HG03520 (cell line): ENCODE measurements around the gene USB1.

Experiments used
- ATAC-seq: cut with Tn5 transposase; IDR thresholded peaks from one replicate; pipeline ENCODE4 v1.9.1; 2021; ENCODE audit warnings: mild to moderate bottlenecking, moderate library complexity; ENCODE audit not compliant: unreplicated experiment

USB1 gene

GRCh38 chr16:58030136-58030840, 29.1 kb downstream of the USB1 start:
- no peak for ATAC-seq

- ATAC-seq: no peak
Observed at GRCh38 chr16:58031016-58031800, 30.0 kb downstream of the USB1 start.

- ATAC-seq: no peak
Observed at GRCh38 chr16:58032710-58033293, 31.6 kb downstream of the USB1 start.

- ATAC-seq: no peak
Observed at GRCh38 chr16:58034128-58034685, 33.0 kb downstream of the USB1 start.

- ATAC-seq: no peak
Observed at GRCh38 chr16:58034774-58035173, 33.6 kb downstream of the USB1 start.

GRCh38 chr16:58035356-58036170, 34.4 kb downstream of the USB1 start:
- ATAC-seq: no peak

GRCh38 chr16:58036943-58037342, 35.7 kb downstream of the USB1 start:
- ATAC-seq: no peak

GRCh38 chr16:58037365-58038057, 36.3 kb downstream of the USB1 start:
- ATAC-seq: no peak

- no peak for ATAC-seq
Observed at GRCh38 chr16:58038219-58038641, 37.0 kb downstream of the USB1 start.

GRCh38 chr16:58039829-58040495, 38.8 kb downstream of the USB1 start:
- ATAC-seq: no peak

GRCh38 chr16:58040496-58040846, 39.3 kb downstream of the USB1 start:
- ATAC-seq: no peak

- ATAC-seq: no peak
Observed at GRCh38 chr16:58040945-58041627, 39.9 kb downstream of the USB1 start.

- no peak for ATAC-seq
Observed at GRCh38 chr16:58041628-58041955, 40.4 kb downstream of the USB1 start.

GRCh38 chr16:58042001-58042885, 41.0 kb downstream of the USB1 start:
- ATAC-seq: no peak

GRCh38 chr16:58042886-58043515, 41.8 kb downstream of the USB1 start:
- ATAC-seq: no peak

GRCh38 chr16:58043571-58044155, 42.5 kb downstream of the USB1 start:
- ATAC-seq: no peak

- no peak for ATAC-seq
Observed at GRCh38 chr16:58044266-58045019, 43.2 kb downstream of the USB1 start.
